Hematopoietic multipotent progenitor cell treated with erythropoietin and hydrocortisone succinate and interleukin-3 and kit ligand, for 15 days (in vitro differentiated cells): ENCODE results near the gene ACTN1.

Source experiments
- DNase-seq: peaks from one replicate; pipeline ENCODE4 v3.0.0-alpha.2; 2015; ENCODE audit warnings: low spot score

Gene ACTN1

GRCh38 chr14:68936476-68936875 is 42.6 kb downstream of the ACTN1 start:
- DNase-seq, result no peak

GRCh38 chr14:68935761-68936214 is 43.3 kb downstream of the ACTN1 start:
- DNase-seq, result no peak

- DNase-seq, result no peak
Observed at GRCh38 chr14:68934066-68934465, 45.0 kb downstream of the ACTN1 start.

- DNase-seq, result no peak
Observed at GRCh38 chr14:68932686-68933085, 46.4 kb downstream of the ACTN1 start.

GRCh38 chr14:68932231-68932630 is 46.9 kb downstream of the ACTN1 start:
- no peak for DNase-seq

GRCh38 chr14:68931474-68932051 is 47.5 kb downstream of the ACTN1 start:
- DNase-seq, result no peak

GRCh38 chr14:68931063-68931462 is 48.0 kb downstream of the ACTN1 start:
- DNase-seq, result no peak

- no peak for DNase-seq
Observed at GRCh38 chr14:68929623-68930307, 49.3 kb downstream of the ACTN1 start.

GRCh38 chr14:68928770-68929550 is 50.1 kb downstream of the ACTN1 start:
- DNase-seq, result no peak

GRCh38 chr14:68927956-68928675 is 51.0 kb downstream of the ACTN1 start:
- no peak for DNase-seq

GRCh38 chr14:68927089-68927488 is 52.0 kb downstream of the ACTN1 start:
- no peak for DNase-seq

- DNase-seq, result no peak
Observed at GRCh38 chr14:68926236-68926635, 52.9 kb downstream of the ACTN1 start.

- DNase-seq, result no peak
Observed at GRCh38 chr14:68925373-68925772, 53.7 kb downstream of the ACTN1 start.

- DNase-seq, result no peak
Observed at GRCh38 chr14:68924186-68925158, 54.6 kb downstream of the ACTN1 start.

- DNase-seq, result no peak
Observed at GRCh38 chr14:68922886-68923285, 56.2 kb downstream of the ACTN1 start.

GRCh38 chr14:68922201-68922621 is 56.9 kb downstream of the ACTN1 start:
- DNase-seq, result no peak

GRCh38 chr14:68921666-68922065 is 57.4 kb downstream of the ACTN1 start:
- no peak for DNase-seq

- DNase-seq, result no peak
Observed at GRCh38 chr14:68921049-68921448, 58.1 kb downstream of the ACTN1 start.

GRCh38 chr14:68919129-68919927 is 59.8 kb downstream of the ACTN1 start:
- DNase-seq, result no peak

GRCh38 chr14:68918612-68919011 is 60.5 kb downstream of the ACTN1 start:
- DNase-seq, result no peak
